ENCODE measurements around the gene SLAMF6. TPM values are rescaled to one million over a fixed set of nuclear protein-coding genes. Genes with fewer than 3 reads are reported as not detected.
"Not testable (repeated sequence)": the region's sequence is repeated elsewhere in the genome, so short reads cannot be mapped to it uniquely, and the experiment has no call there.

Gene SLAMF6
- total and polyA plus RNA-seq, 10 of the 15 experiments (the other 5 are each of a cell fraction or from before 2014, with no cell fraction given), result 20.5 to 89.6 (median 36.5) TPM

DNA sequence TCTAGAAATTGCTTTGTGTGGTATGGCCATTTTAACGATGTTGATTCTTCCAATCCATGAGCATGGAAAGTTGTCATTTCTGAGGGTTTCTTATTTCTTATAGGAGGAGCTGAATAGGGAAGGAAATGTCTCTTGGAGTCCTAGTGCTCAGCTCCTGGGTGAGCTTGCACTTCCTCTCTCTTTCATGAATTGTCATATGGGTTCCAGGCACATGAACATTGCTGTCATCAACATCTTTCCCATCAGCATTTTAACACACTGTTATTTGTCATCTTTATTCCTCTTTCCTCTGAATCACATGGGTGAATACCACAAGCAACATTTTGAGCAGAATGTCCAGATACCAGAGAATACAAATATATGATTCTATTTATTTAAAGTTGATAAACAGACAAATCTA lies 23.4 kb downstream of the SLAMF6 start:
- H3K4me2 ChIP-seq (ENCODE audit: control insufficient read depth, insufficient read depth), result no peak overlapping the region
- SMC1A ChIA-PET (ENCODE audit: uncharacterized antibody, unreplicated experiment), result interaction anchor here (1.5 to 5.5 kb wide), 2 partner anchors 15 to 26 kb away, joined by 3 to 22 read pairs; no protein-coding TSS in a partner anchor
- H4K20me1 ChIP-seq (ENCODE audit: control insufficient read depth, insufficient read depth), result no peaks in the 10 kb centered on the region
- RAD21 ChIA-PET (ENCODE audit: unreplicated experiment), result no interaction called here
- no peak overlapping the region for H3K4me3 ChIP-seq
- DNase-seq (ENCODE audit: low read depth, low spot score), result no peak
- H3K79me2 ChIP-seq (ENCODE audit: control insufficient read depth, insufficient read depth, low read length), result peaks cover 19% of the 10 kb centered on the region
- no peak overlapping the region for H3K9ac ChIP-seq (ENCODE audit: control insufficient read depth, insufficient read depth, low read length)
- H3K9me3 ChIP-seq (replicated peaks; ENCODE audit: control insufficient read depth, insufficient read depth, low read length), result peaks cover 27% of the 10 kb centered on the region
- BruUV-seq (replicated peaks), result no TSS peak
- H2AFZ ChIP-seq (ENCODE audit: control insufficient read depth, low read depth, low read length), result no peak overlapping the region
- FAIRE-seq, result no peak
- H3K27me3 ChIP-seq (replicated peaks in 1 of 2; ENCODE audit: control insufficient read depth in 2 of 2, insufficient read depth in 2 of 2, low read length in 1 of 2), result no peaks in the 10 kb centered on the region
- H3K27ac ChIP-seq (ENCODE audit: control insufficient read depth, insufficient read depth), result no peak overlapping the region
- no peak for ATAC-seq
- in situ Hi-C loops (cut with MboI) (no loop called here), intact Hi-C loops (cut with micrococcal nuclease; ENCODE audit: unreplicated experiment) (no loop called here)
- peaks cover 0 to 16% of the 10 kb centered on the region in 2 experiments; a peak in 3 of 4 replicates for H3K36me3 ChIP-seq (ENCODE audit: control insufficient read depth in 2 of 2, insufficient read depth in 2 of 2, low read length in 1 of 2)
- POLR2A ChIA-PET, result interaction anchor here (1.2 kb wide), 2 partner anchors 9 to 15 kb away, joined by 3 to 4 read pairs; no protein-coding TSS in a partner anchor
- 10% methylated on average over 1 of the region's 1 CpG for WGBS (ENCODE audit: insufficient coverage, insufficient replicate concordance, low lambda C conversion rate, missing lambda C conversion rate)
- TF ChIP-seq EGR1 (IDR thresholded peaks at IDR 0.05; ENCODE audit: borderline replicate concordance in 1 of 2, low read depth in 2 of 2, low read length in 2 of 2) (no peak), MYC (IDR thresholded peaks at IDR 0.05; ENCODE audit: insufficient read depth, insufficient read length, insufficient replicate concordance, low read length, severe bottlenecking) (no peak), LARP7 (IDR thresholded peaks at IDR 0.05) (no peak), SMC3 (IDR thresholded peaks at IDR 0.05; ENCODE audit: borderline replicate concordance, low read length) (no peak), ZZZ3 (IDR thresholded peaks at IDR 0.05; ENCODE audit: control insufficient read depth, insufficient read length, low read depth) (no peak)
- CTCF ChIA-PET, result interaction anchor here (2.9 kb wide), 1 partner anchor 12 kb away, joined by 10 read pairs; no protein-coding TSS in a partner anchor
- H3K4me1 ChIP-seq (ENCODE audit: control insufficient read depth, insufficient read depth, low read length), result no peaks in the 10 kb centered on the region

DNA sequence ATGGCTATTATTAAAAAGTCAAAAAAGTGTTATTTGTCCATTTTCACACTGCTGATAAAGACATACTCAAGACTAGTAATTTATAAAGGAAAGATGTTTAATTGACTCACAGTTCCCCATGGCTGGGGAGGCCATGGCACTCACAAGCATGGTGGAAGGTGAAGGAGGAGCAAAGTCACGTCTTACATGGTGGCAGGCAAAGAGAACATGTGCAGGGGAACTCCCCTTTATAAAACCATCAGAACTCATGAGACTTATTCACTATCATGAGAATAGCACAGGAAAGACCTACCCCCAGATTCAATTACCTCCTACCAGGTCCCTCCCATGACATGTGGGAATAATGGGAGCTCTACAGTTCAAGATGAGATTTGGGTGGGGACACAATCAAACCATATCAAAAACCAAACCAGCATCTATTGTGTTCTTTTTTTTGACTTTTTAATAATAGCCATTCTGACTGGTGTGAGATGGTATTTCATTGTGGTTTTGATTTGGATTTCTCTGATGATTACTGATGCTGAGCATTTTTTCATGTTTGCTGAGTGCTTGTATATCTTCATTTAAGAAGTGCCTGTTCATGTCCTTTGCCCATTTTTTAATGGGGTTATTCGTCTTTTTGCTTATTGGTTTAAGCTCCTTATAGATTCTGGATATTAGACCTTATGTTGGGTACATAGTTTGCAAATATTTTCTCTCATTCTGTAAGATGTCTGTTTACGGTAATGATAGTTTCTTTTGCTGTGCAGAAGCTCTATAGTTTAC lies 24.6 kb downstream of the SLAMF6 start:
- H3K4me2 ChIP-seq (ENCODE audit: control insufficient read depth, insufficient read depth); in situ Hi-C loops (cut with MboI); ATAC-seq; H3K4me1 ChIP-seq (ENCODE audit: control insufficient read depth, insufficient read depth, low read length); DNase-seq (ENCODE audit: low read depth, low spot score); H3K9ac ChIP-seq (ENCODE audit: control insufficient read depth, insufficient read depth, low read length); intact Hi-C loops (cut with micrococcal nuclease; ENCODE audit: unreplicated experiment); FAIRE-seq; H3K4me3 ChIP-seq; BruUV-seq (replicated peaks); H2AFZ ChIP-seq (ENCODE audit: control insufficient read depth, low read depth, low read length); H3K27ac ChIP-seq (ENCODE audit: control insufficient read depth, insufficient read depth); H4K20me1 ChIP-seq (ENCODE audit: control insufficient read depth, insufficient read depth); H3K27me3 ChIP-seq (replicated peaks in 1 of 2; ENCODE audit: control insufficient read depth in 2 of 2, insufficient read depth in 2 of 2, low read length in 1 of 2): not testable (repeated sequence)
- Histone ChIP-seq H3K79me2 (ENCODE audit: control insufficient read depth, insufficient read depth, low read length) (peaks cover 15% of the 10 kb centered on the region), H3K9me3 (replicated peaks; ENCODE audit: control insufficient read depth, insufficient read depth, low read length) (peaks cover 25% of the 10 kb centered on the region), H3K36me3 (ENCODE audit: control insufficient read depth in 2 of 2, insufficient read depth in 2 of 2, low read length in 1 of 2) (peaks cover 0 to 20% of the 10 kb centered on the region in 2 experiments; a peak in 3 of 4 replicates)
- SMC1A ChIA-PET (ENCODE audit: uncharacterized antibody, unreplicated experiment), result interaction anchor here (0.7 to 5.5 kb wide), 10 partner anchors 9 to 82 kb away, joined by 3 to 22 read pairs (median 3); no protein-coding TSS in a partner anchor
- CTCF ChIA-PET, result interaction anchor here (0.8 kb wide), 1 partner anchor 16 kb away, joined by 3 read pairs; no protein-coding TSS in a partner anchor
- POLR2A ChIA-PET, result interaction anchor here (0.6 to 1.0 kb wide), 2 partner anchors 13 to 31 kb away, joined by 4 read pairs; no protein-coding TSS in a partner anchor
- WGBS (ENCODE audit: insufficient coverage, insufficient replicate concordance, low lambda C conversion rate, missing lambda C conversion rate), result 98% methylated on average over 3 of the region's 3 CpGs
- RAD21 ChIA-PET (ENCODE audit: unreplicated experiment), result interaction anchor here (0.9 kb wide), 1 partner anchor 17 kb away, joined by 3 read pairs; no protein-coding TSS in a partner anchor
